NCI-H446 treated with DMSO at 0.1 percent for 48 hours (cell line): ENCODE measurements around the gene DHX9.
"Not testable (repeated sequence)": the region's sequence is repeated elsewhere in the genome, so short reads cannot be mapped to it uniquely, and the experiment has no call there.

Experiments
- DNase-seq: peaks from one replicate; lab custom pipeline; 2025; lab: John Stamatoyannopoulos, UW

Gene DHX9

GRCh38 chr1:182889997-182890396, 50.9 kb downstream of the DHX9 start:
- no peak for DNase-seq

GRCh38 chr1:182890927-182891610, 51.9 kb downstream of the DHX9 start:
- DNase-seq, result no peak

GRCh38 chr1:182897696-182898095, 58.5 kb downstream of the DHX9 start:
- no peak for DNase-seq

GRCh38 chr1:182901946-182902345, 62.8 kb downstream of the DHX9 start:
- not testable (repeated sequence) for DNase-seq

GRCh38 chr1:182905321-182905720, 66.2 kb downstream of the DHX9 start:
- DNase-seq, result no peak

- DNase-seq, result no peak
Measured at GRCh38 chr1:182909578-182909977, 70.4 kb downstream of the DHX9 start.

- DNase-seq, result no peak
Measured at GRCh38 chr1:182910143-182910542, 71.0 kb downstream of the DHX9 start.

- DNase-seq, result no peak
Measured at GRCh38 chr1:182913401-182913800, 74.3 kb downstream of the DHX9 start.

- DNase-seq, result no peak
Measured at GRCh38 chr1:182917378-182917777, 78.2 kb downstream of the DHX9 start.

GRCh38 chr1:182925661-182926060, 86.5 kb downstream of the DHX9 start:
- no peak for DNase-seq

GRCh38 chr1:182927693-182928433, 88.7 kb downstream of the DHX9 start:
- no peak for DNase-seq

- DNase-seq, result no peak
Measured at GRCh38 chr1:182930985-182931384, 91.8 kb downstream of the DHX9 start.

- DNase-seq, result no peak
Measured at GRCh38 chr1:182935716-182936115, 96.6 kb downstream of the DHX9 start.
